HPDE6-E6E7 (cell line): Measurements from ENCODE around the gene TMEM121B.
"Not testable (repeated sequence)": the region's sequence is repeated elsewhere in the genome, so short reads cannot be mapped to it uniquely, and the experiment has no call there.

ENCODE experiments used
- DNase-seq: peaks from one replicate; pipeline ENCODE4 v3.0.0; 2011; ENCODE audit warnings: missing footprints; ENCODE audit errors: extremely low spot score

Gene TMEM121B

GRCh38 chr22:17121233-17122195, at the start of gene TMEM121B:
Gene TMEM121B (minus strand): TSS chr22:17121360. CDS start chr22:17121127, 233 bp downstream.
- peak; percentile 12 for DNase-seq

GRCh38 chr22:17167486-17167885, 46.3 kb upstream of the TMEM121B start:
- DNase-seq, result no peak

- no peak for DNase-seq
These were observed 43.3 kb upstream of the TMEM121B start for GRCh38 chr22:17164392-17165024.

- no peak for DNase-seq
These were observed 41.6 kb upstream of the TMEM121B start for GRCh38 chr22:17162731-17163130.

GRCh38 chr22:17161991-17162390, 40.8 kb upstream of the TMEM121B start:
- DNase-seq, result no peak

GRCh38 chr22:17159504-17159951, 38.4 kb upstream of the TMEM121B start:
- DNase-seq, result peak; percentile 21

GRCh38 chr22:17158568-17159503, 37.7 kb upstream of the TMEM121B start, which contains the start of gene HDHD5:
Gene HDHD5 (minus strand): TSS chr22:17159277. CDS start chr22:17159251, 26 bp downstream.
- DNase-seq, result peak; percentile 83

- DNase-seq, result no peak
These were observed 37.0 kb upstream of the TMEM121B start for GRCh38 chr22:17158176-17158567.

- DNase-seq, result no peak
These were observed 36.6 kb upstream of the TMEM121B start for GRCh38 chr22:17157714-17158113.

- DNase-seq, result no peak
These were observed 34.8 kb upstream of the TMEM121B start for GRCh38 chr22:17155941-17156340.

GRCh38 chr22:17152971-17153370, 31.8 kb upstream of the TMEM121B start:
- DNase-seq, result no peak

GRCh38 chr22:17152340-17152739, 31.2 kb upstream of the TMEM121B start:
- DNase-seq, result no peak

- DNase-seq, result no peak
These were observed 28.1 kb upstream of the TMEM121B start for GRCh38 chr22:17149076-17149815.

GRCh38 chr22:17147458-17147857, 26.3 kb upstream of the TMEM121B start:
- not testable (repeated sequence) for DNase-seq

GRCh38 chr22:17145021-17145680, 24.0 kb upstream of the TMEM121B start:
- DNase-seq, result no peak

- no peak for DNase-seq
These were observed 22.7 kb upstream of the TMEM121B start for GRCh38 chr22:17143826-17144225.

GRCh38 chr22:17143101-17143500, 21.9 kb upstream of the TMEM121B start:
- DNase-seq, result no peak

GRCh38 chr22:17140826-17141766, 19.9 kb upstream of the TMEM121B start:
- no peak for DNase-seq

GRCh38 chr22:17140022-17140421, 18.9 kb upstream of the TMEM121B start:
- no peak for DNase-seq
